Osteocyte (in vitro differentiated cells): Measurements from ENCODE around the gene VCL. TPM values are rescaled to one million over a fixed set of nuclear protein-coding genes. Genes with fewer than 3 reads are reported as not detected.
"Not testable (repeated sequence)": the region's sequence is repeated elsewhere in the genome, so short reads cannot be mapped to it uniquely, and the experiment has no call there.

Source experiments
- DNase-seq: peaks from one replicate; pipeline ENCODE4 v3.0.0; 2021; ENCODE audit warnings: mixed read lengths; ENCODE audit not compliant: unreplicated experiment; ENCODE audit errors: extremely low spot score
- H3K27ac Mint-ChIP-seq: one replicate; pipeline ENCODE4 v1.8.0; 2021; ENCODE audit warnings: mild to moderate bottlenecking, mixed read lengths; ENCODE audit not compliant: unreplicated experiment
- H3K27me3 Mint-ChIP-seq: one replicate; pipeline ENCODE4 v1.8.0; 2021; ENCODE audit warnings: mixed read lengths; ENCODE audit not compliant: unreplicated experiment
- H3K36me3 Mint-ChIP-seq: one replicate; pipeline ENCODE4 v1.8.0; 2021; ENCODE audit warnings: mixed read lengths; ENCODE audit not compliant: unreplicated experiment
- H3K4me1 Mint-ChIP-seq: one replicate; pipeline ENCODE4 v1.8.0; 2021; ENCODE audit warnings: mixed read lengths; ENCODE audit not compliant: unreplicated experiment
- H3K4me3 Mint-ChIP-seq: one replicate; pipeline ENCODE4 v1.8.0; 2021; ENCODE audit warnings: mild to moderate bottlenecking, moderate library complexity, mixed read lengths; ENCODE audit not compliant: unreplicated experiment
- H3K9me3 Mint-ChIP-seq: one replicate; pipeline ENCODE4 v1.8.0; 2021; ENCODE audit warnings: mixed read lengths; ENCODE audit not compliant: unreplicated experiment
- total RNA-seq: library from RNA; stranded (reverse); gene quantifications from 2 replicates; pipeline ENCODE4 v1.2.1, GENCODE V29; 2021
- TF ChIP-seq, protein P1 (sequence below): fragments of 200-600 bp; sonication (generic); IDR thresholded peaks from 2 replicates; pipeline ENCODE4 v1.5.0; 2021; ENCODE audit warnings: antibody characterized with exemption, mild to moderate bottlenecking, moderate library complexity

The VCL gene
- total RNA-seq, 1 donor from 2014 or later = 338 TPM

DNA sequence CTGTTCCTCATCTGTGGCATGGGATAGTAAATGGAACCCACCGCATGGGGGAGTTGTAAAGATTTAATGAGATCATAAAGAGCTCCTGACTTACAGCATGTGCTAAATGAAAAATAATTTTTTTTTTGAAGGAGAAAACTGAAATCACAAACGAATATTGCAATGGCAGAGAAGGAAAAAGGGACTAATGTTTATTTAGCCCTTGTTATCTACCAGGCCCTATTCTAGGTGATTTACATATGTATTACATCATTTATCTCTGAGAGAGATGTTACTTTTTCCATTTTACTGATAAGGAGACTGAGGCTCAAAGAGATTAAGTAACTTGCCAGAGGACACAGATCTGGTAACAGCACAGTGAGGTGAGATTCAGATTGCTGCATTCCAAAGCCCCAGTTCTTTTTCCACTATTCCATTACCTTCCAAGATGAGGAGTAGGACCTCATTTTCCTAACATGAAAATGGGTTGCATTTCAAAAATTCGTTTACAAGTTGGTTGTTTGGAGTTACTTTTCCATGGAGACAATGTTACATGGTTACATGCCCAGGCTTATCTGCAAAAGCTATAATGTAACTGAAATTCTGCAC lies 28.6 kb downstream of the VCL start:
- Mint-ChIP-seq H3K27ac (peak overlapping the region; percentile 72), H3K27me3 (no peaks in the 10 kb centered on the region), H3K4me1 (peaks cover 69% of the 10 kb centered on the region), H3K36me3 (peaks cover 8% of the 10 kb centered on the region), H3K9me3 (no peaks in the 10 kb centered on the region), H3K4me3 (no peak overlapping the region)
- DNase-seq = no peak
- TF ChIP-seq, protein P1, sequence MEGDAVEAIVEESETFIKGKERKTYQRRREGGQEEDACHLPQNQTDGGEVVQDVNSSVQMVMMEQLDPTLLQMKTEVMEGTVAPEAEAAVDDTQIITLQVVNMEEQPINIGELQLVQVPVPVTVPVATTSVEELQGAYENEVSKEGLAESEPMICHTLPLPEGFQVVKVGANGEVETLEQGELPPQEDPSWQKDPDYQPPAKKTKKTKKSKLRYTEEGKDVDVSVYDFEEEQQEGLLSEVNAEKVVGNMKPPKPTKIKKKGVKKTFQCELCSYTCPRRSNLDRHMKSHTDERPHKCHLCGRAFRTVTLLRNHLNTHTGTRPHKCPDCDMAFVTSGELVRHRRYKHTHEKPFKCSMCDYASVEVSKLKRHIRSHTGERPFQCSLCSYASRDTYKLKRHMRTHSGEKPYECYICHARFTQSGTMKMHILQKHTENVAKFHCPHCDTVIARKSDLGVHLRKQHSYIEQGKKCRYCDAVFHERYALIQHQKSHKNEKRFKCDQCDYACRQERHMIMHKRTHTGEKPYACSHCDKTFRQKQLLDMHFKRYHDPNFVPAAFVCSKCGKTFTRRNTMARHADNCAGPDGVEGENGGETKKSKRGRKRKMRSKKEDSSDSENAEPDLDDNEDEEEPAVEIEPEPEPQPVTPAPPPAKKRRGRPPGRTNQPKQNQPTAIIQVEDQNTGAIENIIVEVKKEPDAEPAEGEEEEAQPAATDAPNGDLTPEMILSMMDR = no peak

GRCh38 chr10:74027702-74028101 lies 29.8 kb downstream of the VCL start:
- H3K27ac Mint-ChIP-seq = peak overlapping the region; percentile 72

GRCh38 chr10:74029943-74030342 lies 32.0 kb downstream of the VCL start:
- no peaks in the 10 kb centered on the region for H3K27me3 Mint-ChIP-seq
- no peaks in the 10 kb centered on the region for H3K9me3 Mint-ChIP-seq
- peaks cover 8% of the 10 kb centered on the region for H3K36me3 Mint-ChIP-seq
- H3K27ac Mint-ChIP-seq = peak overlapping the region; percentile 71
- no peak overlapping the region for H3K4me3 Mint-ChIP-seq
- TF ChIP-seq, protein P1 = no peak
- peaks cover 57% of the 10 kb centered on the region for H3K4me1 Mint-ChIP-seq
- DNase-seq = no peak

More at GRCh38 chr10:74027702-74028101, 29.8 kb downstream of the VCL start:
- DNase-seq = no peak
- TF ChIP-seq, protein P1 = no peak
- Mint-ChIP-seq H3K4me1 (peaks cover 65% of the 10 kb centered on the region), H3K36me3 (peaks cover 8% of the 10 kb centered on the region), H3K4me3 (no peak overlapping the region), H3K9me3 (no peaks in the 10 kb centered on the region), H3K27me3 (no peaks in the 10 kb centered on the region)

DNA sequence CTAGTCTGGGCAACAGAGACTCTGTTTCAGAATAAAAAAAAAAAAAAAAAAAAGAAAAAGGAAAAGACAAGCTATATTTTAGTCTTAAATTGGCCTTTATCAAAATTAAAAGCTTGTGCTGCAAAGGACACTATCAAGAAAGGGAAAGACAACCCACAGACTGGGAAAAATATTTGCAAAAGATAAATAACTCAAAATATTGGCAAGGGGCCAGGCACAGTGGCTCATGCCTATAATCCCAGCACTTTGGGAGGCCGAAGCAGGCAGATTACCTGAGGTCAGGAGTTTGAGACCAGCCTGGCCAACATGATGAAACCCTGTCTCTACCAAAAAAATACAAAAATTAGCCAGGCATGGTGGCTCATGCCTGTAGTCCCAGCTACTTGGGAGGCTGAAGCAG lies 34.3 kb downstream of the VCL start:
- not testable (repeated sequence) for DNase-seq, H3K4me3 Mint-ChIP-seq, H3K36me3 Mint-ChIP-seq, H3K27ac Mint-ChIP-seq, H3K27me3 Mint-ChIP-seq, H3K9me3 Mint-ChIP-seq
- peaks cover 57% of the 10 kb centered on the region for H3K4me1 Mint-ChIP-seq

GRCh38 chr10:74032900-74033655 lies 35.2 kb downstream of the VCL start:
- Mint-ChIP-seq H3K9me3 (no peaks in the 10 kb centered on the region), H3K27ac (peak overlapping the region; percentile 48), H3K4me1 (peaks cover 55% of the 10 kb centered on the region), H3K4me3 (no peak overlapping the region), H3K36me3 (peaks cover 16% of the 10 kb centered on the region), H3K27me3 (no peaks in the 10 kb centered on the region)
- no peak for DNase-seq
- TF ChIP-seq, protein P1 = no peak
